ENCODE results near the gene GNA15. TPM values are rescaled to one million over a fixed set of nuclear protein-coding genes. Genes with fewer than 3 reads are reported as not detected.

GNA15 gene
- total RNA-seq, 4 donors from 2014 or later = 72.7 to 186 (median 132) TPM

GRCh38 chr19:3113100-3114017, 22.5 kb upstream of the GNA15 start:
- H3K4me1 ChIP-seq = peaks cover 0 to 6% (median 0%) of the 10 kb centered on the region in 3 donors
- TF ChIP-seq CTCF (IDR thresholded peaks at IDR 0.05) (no peak), POLR2A (IDR thresholded peaks at IDR 0.05) (no peak)
- H3K27me3 ChIP-seq = no peaks in the 10 kb centered on the region
- no peak for DNase-seq
- peaks cover 6 to 86% (median 13%) of the 10 kb centered on the region in 3 donors for H3K36me3 ChIP-seq
- H3K9me3 ChIP-seq = no peaks in the 10 kb centered on the region
- intact Hi-C loops (cut with DNase I) = loop anchor here (5.0 kb wide), 1 partner anchor 36 kb away; no protein-coding TSS in a partner anchor
- H3K27ac ChIP-seq = no peak overlapping the region
- WGBS, 2 donors = 95 to 100% methylated on average over 1 to 18 of the region's 59 CpGs
- no peak overlapping the region for H3K4me3 ChIP-seq

GRCh38 chr19:3114018-3114726, 21.7 kb upstream of the GNA15 start:
- no peak overlapping the region for H3K27ac ChIP-seq
- WGBS, 2 donors = 85 to 94% methylated on average over 12 to 13 of the region's 31 CpGs
- H3K27me3 ChIP-seq = no peaks in the 10 kb centered on the region
- DNase-seq = no peak
- no peak for TF ChIP-seq CTCF (IDR thresholded peaks at IDR 0.05)
- TF ChIP-seq POLR2A (IDR thresholded peaks at IDR 0.05) = no peak
- H3K9me3 ChIP-seq = no peaks in the 10 kb centered on the region
- peaks cover 6 to 95% (median 21%) of the 10 kb centered on the region in 3 donors for H3K36me3 ChIP-seq
- no peaks in the 10 kb centered on the region for H3K4me1 ChIP-seq
- intact Hi-C loops (cut with DNase I) = loop anchor here (5.0 kb wide), 1 partner anchor 37 kb away; no protein-coding TSS in a partner anchor
- H3K4me3 ChIP-seq = no peak overlapping the region

GRCh38 chr19:3114811-3115210, 21.0 kb upstream of the GNA15 start:
- Histone ChIP-seq H3K9me3 (no peaks in the 10 kb centered on the region), H3K27ac (no peak overlapping the region), H3K27me3 (no peaks in the 10 kb centered on the region), H3K4me3 (no peak overlapping the region), H3K4me1 (no peaks in the 10 kb centered on the region), H3K36me3 (peaks cover 6 to 96% (median 22%) of the 10 kb centered on the region in 3 donors)
- TF ChIP-seq CTCF (IDR thresholded peaks at IDR 0.05) (no peak), POLR2A (IDR thresholded peaks at IDR 0.05) (no peak)
- WGBS, 2 donors = 85 to 89% methylated on average over 6 to 13 of the region's 29 CpGs
- intact Hi-C loops (cut with DNase I) = loop anchor here (5.0 kb wide), 1 partner anchor 38 kb away; no protein-coding TSS in a partner anchor
- DNase-seq = no peak

- no peaks in the 10 kb centered on the region for H3K4me1 ChIP-seq
- H3K27me3 ChIP-seq = no peaks in the 10 kb centered on the region
- TF ChIP-seq POLR2A (IDR thresholded peaks at IDR 0.05) = no peak
- peaks cover 6 to 96% (median 28%) of the 10 kb centered on the region in 3 donors for H3K36me3 ChIP-seq
- 43 to 74% methylated on average over 4 to 5 of the region's 12 CpGs for WGBS, 2 donors
- no peaks in the 10 kb centered on the region for H3K9me3 ChIP-seq
- H3K4me3 ChIP-seq = no peak overlapping the region
- H3K27ac ChIP-seq = no peak overlapping the region
- intact Hi-C loops (cut with DNase I) = no loop called here
- no peak for DNase-seq
Observed at GRCh38 chr19:3115411-3115810, 20.4 kb upstream of the GNA15 start.

GRCh38 chr19:3115916-3116602, 19.8 kb upstream of the GNA15 start:
- Histone ChIP-seq H3K4me1 (no peaks in the 10 kb centered on the region), H3K4me3 (no peak overlapping the region), H3K36me3 (peaks cover 6 to 96% (median 32%) of the 10 kb centered on the region in 3 donors), H3K27me3 (no peaks in the 10 kb centered on the region), H3K27ac (no peak overlapping the region), H3K9me3 (no peaks in the 10 kb centered on the region)
- no peak for DNase-seq
- no peak for TF ChIP-seq CTCF (IDR thresholded peaks at IDR 0.05)
- TF ChIP-seq POLR2A (IDR thresholded peaks at IDR 0.05) = no peak
- WGBS, 2 donors = 76 to 78% methylated on average over 10 to 17 of the region's 24 CpGs
- intact Hi-C loops (cut with DNase I) = no loop called here

All from esophagus squamous epithelium (tissue), 5 donors.